ENCODE results near the gene ARHGDIA.

ARHGDIA gene

GRCh38 chr17:81821147-81821546, 50.0 kb downstream of the ARHGDIA start:
- no peak for DNase-seq

GRCh38 chr17:81819708-81820107, 51.4 kb downstream of the ARHGDIA start:
- no peak for DNase-seq

- no peak for DNase-seq
These were observed 53.4 kb downstream of the ARHGDIA start for GRCh38 chr17:81817758-81818147.

Measured in NCI-H510A treated with DMSO at 0.1 percent for 48 hours (cell line).